HG03460 (cell line): ENCODE measurements around the gene IL1RAPL1.

Experiments used
- ATAC-seq: cut with Tn5 transposase; IDR thresholded peaks from one replicate; pipeline ENCODE4 v1.9.1; 2021; ENCODE audit not compliant: unreplicated experiment

Gene IL1RAPL1

GRCh38 chrX:28946846-28947245, 359.6 kb downstream of the IL1RAPL1 start:
- no peak for ATAC-seq

GRCh38 chrX:28960063-28960462, 372.8 kb downstream of the IL1RAPL1 start:
- no peak for ATAC-seq

DNA sequence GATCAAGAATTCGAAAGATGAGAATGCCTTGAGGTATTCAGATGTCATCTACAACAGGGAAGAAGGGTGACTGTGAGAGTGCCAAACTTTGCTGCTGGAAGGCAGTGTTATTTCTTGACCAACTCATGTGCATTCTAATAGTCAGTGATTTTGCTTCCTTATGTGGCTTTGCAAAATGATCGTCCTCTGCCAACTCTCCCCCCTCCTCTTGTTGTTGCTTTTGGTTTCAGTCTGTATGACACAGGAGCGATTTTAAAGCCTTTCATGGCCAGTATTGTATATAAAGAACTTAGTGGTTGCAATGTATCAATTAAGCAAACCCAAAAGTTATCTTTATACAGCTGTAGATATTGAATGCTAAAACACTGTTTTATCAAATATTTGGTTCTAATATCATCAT, 379.1 kb downstream of the IL1RAPL1 start:
- no peak for ATAC-seq

DNA sequence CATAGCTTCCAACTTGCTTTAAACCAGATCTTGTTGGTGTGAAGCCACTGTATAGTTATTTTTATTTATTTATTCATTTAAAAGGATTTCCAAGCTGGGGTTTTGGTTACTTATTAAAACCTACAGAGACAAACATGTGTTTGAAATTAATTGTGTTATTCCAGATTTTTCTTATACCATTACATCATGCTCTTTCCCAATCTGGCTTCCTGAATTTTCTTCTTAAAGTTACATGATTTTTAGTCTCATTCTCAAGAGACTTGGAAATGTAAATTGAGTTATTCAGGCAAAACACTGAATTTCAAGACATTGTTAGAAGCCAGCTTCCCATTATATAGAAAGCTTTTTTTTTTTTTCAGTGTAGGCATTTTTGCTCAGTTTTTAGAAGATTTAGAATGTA, 381.9 kb downstream of the IL1RAPL1 start:
- no peak for ATAC-seq

- ATAC-seq: no peak
Observed at GRCh38 chrX:28979877-28980276, 392.6 kb downstream of the IL1RAPL1 start.

GRCh38 chrX:28981952-28982351, 394.7 kb downstream of the IL1RAPL1 start:
- ATAC-seq: no peak

DNA sequence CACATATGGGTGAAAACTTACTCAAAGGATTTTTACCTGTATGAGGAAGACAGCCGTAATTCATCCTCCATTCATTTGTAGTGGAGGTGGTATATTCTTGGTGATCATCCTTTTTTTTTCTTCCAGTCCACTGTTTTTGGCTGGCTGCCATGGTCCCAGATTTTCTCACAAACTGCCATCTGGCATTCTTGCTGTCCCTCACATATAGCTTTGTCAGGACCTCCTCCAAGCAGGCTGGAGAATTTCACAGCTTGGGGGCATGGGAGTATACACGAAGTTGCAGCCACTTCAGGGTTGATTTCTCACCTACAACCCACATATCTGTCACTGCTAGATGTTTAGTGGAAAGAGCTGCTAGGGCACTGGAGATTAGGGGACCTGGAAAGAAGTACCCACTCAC, 401.0 kb downstream of the IL1RAPL1 start:
- ATAC-seq: no peak

- ATAC-seq: no peak
Observed at GRCh38 chrX:28997706-28998463, 410.6 kb downstream of the IL1RAPL1 start.

DNA sequence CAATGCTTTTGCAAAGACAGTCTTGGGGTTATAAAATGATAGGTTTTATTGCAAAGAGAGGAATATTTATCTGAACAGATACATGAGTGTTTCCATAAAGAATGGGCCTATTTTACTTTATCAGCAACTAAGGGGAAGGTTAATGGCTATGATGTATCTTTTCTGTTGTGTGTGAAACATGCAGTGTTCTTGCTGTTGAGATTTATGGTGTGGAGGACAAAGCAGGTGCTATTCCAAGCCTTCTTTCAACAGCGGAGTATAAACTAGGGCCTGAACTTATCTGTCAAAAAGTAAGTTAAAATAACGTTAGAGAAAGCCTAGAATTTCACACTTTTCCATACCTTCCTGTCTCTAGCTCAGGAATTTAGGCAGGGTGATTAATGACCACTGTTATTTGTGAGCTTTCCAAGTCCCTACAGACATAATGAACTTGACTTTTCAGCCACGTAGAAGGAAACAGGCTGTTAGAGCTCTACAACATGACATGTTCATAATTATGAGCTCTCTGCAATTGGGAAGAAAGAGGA, 411.4 kb downstream of the IL1RAPL1 start:
- ATAC-seq: no peak

GRCh38 chrX:29012867-29013266, 425.6 kb downstream of the IL1RAPL1 start:
- no peak for ATAC-seq

GRCh38 chrX:29023207-29023606, 436.0 kb downstream of the IL1RAPL1 start:
- ATAC-seq: no peak

DNA sequence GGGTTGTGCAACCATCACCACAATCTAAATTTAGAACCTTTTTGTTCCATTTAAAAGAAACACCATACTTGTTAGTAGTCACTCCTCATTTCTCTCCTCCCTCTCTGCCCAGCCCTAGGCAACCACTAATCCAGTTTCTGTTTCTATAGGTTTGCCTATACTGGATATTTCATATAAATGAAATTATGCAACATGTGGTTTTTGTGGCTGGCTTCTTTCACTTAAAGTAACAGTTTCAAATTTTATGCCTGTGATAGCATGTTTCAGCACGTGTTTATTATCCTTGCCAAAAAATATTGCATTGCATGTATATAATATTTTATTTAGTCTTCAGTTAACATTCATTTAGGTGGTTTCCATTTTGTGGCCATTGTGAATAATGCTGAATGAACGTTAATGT, 437.6 kb downstream of the IL1RAPL1 start:
- ATAC-seq: no peak

DNA sequence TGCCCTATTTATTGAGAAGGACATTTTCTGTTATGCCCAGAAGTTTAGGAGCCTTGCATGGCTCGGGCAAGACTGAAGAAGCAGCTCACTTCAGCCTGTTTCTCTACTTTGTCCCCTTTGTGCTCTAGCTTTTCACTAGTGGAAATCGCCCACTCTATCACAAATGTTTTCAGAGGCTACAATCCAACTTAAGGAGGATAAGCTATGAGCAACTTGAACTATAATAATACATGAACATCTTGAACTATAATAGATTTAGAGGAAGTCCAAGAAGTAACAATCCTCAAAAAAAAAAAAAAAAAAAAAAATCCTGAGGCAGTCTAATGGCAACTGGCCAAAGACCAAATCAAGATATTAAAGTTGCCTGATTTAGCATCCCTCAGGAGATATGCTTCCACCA, 452.3 kb downstream of the IL1RAPL1 start:
- ATAC-seq: no peak

DNA sequence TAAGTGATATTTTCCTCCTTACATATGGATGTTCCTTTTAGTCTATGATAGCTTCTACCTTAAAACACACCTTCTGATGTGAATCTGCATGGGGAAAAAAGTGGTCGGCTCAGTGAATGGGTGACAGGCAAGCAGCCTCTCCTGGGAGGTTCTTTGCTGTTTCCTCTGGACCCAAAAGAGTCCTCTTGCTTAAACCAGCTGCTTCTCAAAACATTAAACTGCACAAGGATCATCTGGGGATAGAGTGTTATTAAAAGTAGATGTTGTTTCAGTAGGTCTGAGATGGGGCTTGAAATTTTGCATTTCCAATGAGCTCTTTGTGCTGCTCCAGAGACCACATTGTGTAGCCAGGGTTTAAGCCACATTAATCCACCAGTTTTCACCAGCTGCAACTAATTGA, 452.9 kb downstream of the IL1RAPL1 start:
- ATAC-seq: no peak

GRCh38 chrX:29042341-29042740, 455.1 kb downstream of the IL1RAPL1 start:
- no peak for ATAC-seq

- ATAC-seq: no peak
Observed at GRCh38 chrX:29043746-29044145, 456.5 kb downstream of the IL1RAPL1 start.

DNA sequence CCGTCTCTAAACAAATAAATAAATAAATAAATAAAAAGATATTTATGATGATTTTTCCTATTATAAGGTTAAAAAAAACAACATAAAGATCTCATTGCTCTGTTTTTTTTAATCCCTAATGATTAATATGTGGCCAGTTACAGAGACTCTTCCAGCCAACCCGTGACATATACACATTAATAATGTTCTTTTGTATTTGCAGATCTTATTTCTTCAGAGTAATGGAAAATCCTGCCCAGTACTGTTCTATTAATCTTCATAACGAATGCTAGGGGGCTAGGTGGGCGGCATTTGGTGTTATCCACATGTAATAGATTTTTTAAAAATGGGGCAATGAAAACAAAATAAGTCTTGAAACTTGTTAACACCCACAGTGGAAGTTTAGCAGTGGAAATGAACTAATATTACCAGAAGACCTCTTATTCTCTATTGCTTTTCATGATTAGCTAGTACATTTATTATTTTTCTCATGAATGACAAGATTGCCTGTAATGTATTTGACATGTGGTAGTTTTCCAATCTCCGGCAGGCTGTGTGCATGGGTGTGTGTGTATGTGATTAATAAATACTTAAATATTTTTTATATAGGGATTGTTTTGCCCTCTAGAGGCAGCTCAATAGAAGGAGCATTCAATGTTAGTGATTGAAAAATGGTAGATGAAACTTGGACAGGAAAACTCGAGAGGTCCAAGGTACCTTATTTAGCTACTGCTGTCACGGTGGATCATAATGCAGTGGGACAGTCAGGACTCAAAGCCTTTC, 457.4 kb downstream of the IL1RAPL1 start:
- ATAC-seq: no peak

DNA sequence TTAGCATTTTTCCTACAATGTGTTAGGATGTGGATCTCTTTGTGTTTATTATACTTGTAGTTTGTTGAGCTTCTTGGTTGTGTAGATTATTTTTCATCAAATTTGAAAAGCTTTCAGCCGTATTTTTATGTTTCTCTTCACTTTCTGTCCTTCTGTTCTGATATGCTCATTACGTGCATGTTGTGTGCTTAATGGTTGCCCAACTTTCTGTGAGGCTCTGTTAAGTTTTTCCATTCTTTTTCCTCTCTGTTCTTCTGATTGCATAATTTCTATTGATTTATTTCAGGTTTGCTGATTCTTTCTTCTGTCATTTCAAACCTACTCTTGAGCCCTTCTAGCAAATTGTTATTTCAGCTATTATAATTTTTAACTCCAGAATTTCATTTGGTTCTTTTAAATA, 478.2 kb downstream of the IL1RAPL1 start:
- ATAC-seq: no peak

GRCh38 chrX:29066516-29066915, 479.3 kb downstream of the IL1RAPL1 start:
- ATAC-seq: no peak

DNA sequence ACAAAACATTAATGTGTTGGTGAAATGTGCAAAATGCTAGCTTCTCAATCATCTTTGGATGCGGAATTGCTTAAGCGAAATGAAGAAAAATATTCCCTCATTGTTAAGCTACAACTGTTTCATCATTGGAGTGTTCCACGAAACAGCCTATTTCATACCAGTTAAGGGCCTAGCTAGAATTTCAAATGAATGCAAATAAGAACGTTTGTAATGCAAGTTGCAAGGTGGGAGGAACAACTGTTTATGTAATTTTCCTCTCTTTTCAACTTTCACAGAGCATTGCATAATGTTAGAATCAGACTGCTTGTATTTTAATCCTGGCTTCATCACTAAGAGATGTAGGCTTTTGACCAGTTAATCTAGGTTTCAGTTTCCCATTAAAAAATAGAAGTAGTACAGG, 480.1 kb downstream of the IL1RAPL1 start:
- no peak for ATAC-seq

DNA sequence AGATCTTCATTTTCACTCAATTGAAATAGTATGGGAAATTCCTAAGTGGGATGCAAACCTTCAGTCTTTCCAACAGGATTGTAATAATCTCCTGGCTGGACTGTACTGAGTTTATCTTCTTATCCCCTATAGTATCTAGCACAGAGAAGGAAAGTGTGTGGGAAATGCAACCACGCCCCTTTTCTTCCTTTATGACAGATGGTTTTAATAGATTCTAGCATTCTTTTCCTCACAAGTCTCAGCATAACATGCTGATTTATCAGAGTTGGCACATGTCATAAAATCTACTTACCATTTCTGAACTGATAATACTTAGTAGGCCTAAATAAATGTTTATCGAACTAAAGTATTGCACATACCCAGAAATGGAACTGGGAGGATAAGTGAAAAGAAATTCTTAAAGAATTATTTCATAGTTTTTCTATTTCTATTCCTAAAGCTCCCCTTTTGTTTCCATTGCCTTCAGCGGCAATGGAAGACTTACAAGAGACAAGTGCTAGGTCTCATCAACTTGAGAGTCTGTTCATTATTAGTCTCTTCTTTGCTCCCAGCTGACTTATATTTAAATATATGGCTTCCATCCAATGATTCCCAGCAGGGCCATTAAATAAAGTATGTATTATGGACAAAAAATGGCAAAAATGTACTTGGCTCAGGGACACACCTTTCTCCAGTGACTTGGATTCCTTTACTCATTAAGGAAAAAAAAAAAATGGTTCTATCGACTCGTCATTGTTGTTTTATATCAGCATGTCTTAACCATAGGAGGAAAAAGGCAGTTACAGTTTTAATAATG, 484.5 kb downstream of the IL1RAPL1 start:
- no peak for ATAC-seq
